ENCODE results near the gene TIGD1. TPM values are rescaled to one million over a fixed set of nuclear protein-coding genes. Genes with fewer than 3 reads are reported as not detected.

The TIGD1 gene
- total RNA-seq, 2 donors from 2014 or later, result 3.0 to 4.4 TPM

DNA sequence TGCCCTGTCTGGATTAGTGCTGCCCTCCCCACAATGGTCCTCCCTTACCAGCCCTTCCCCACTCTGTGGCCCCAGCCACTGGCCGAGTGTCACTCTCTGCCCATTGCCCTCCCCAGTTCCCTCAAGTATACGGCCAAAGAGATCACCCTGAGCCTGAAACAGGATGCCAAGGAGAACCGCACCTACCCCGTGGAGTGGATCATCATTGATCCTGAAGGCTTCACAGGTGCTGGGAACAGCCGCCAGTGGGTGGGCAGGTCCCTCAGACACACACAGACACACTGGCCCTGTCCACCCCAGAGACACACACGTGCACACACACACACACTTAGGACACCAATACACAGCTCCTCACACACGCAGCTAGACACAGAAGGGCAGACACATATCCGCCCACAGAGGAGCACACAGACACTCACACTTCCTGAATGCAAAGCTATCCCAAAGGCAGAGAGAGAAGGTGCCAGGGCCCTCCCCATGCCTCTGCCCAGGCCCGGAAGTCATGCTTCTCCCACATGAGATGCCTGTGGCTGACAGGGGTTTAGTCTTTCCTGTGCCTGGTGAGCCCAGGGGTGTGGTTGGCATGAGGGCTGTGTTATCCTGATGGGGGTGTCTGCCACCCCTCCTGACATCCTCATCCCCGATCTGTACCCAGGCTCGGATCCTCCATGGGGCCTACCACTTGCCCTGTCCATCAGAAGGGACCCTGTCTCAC is 21.5 kb downstream of the TIGD1 start:
- peaks cover 3% of the 10 kb centered on the region for H3K4me1 ChIP-seq
- intact Hi-C loops (cut with DNase I), result no loop called here
- H3K27ac ChIP-seq, result no peak overlapping the region
- H3K9me3 ChIP-seq, result no peaks in the 10 kb centered on the region
- TF ChIP-seq, protein P1, sequence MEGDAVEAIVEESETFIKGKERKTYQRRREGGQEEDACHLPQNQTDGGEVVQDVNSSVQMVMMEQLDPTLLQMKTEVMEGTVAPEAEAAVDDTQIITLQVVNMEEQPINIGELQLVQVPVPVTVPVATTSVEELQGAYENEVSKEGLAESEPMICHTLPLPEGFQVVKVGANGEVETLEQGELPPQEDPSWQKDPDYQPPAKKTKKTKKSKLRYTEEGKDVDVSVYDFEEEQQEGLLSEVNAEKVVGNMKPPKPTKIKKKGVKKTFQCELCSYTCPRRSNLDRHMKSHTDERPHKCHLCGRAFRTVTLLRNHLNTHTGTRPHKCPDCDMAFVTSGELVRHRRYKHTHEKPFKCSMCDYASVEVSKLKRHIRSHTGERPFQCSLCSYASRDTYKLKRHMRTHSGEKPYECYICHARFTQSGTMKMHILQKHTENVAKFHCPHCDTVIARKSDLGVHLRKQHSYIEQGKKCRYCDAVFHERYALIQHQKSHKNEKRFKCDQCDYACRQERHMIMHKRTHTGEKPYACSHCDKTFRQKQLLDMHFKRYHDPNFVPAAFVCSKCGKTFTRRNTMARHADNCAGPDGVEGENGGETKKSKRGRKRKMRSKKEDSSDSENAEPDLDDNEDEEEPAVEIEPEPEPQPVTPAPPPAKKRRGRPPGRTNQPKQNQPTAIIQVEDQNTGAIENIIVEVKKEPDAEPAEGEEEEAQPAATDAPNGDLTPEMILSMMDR (IDR thresholded peaks at IDR 0.05), result no peak
- no peaks in the 10 kb centered on the region for H3K36me3 ChIP-seq
- no peak overlapping the region for H3K4me3 ChIP-seq
- peaks cover 14% of the 10 kb centered on the region for H3K27me3 ChIP-seq
- H3K9ac ChIP-seq (ENCODE audit: low read depth in 2 of 2, low read length in 2 of 2), result no peak overlapping the region
- DNase-seq, result no peak

DNA sequence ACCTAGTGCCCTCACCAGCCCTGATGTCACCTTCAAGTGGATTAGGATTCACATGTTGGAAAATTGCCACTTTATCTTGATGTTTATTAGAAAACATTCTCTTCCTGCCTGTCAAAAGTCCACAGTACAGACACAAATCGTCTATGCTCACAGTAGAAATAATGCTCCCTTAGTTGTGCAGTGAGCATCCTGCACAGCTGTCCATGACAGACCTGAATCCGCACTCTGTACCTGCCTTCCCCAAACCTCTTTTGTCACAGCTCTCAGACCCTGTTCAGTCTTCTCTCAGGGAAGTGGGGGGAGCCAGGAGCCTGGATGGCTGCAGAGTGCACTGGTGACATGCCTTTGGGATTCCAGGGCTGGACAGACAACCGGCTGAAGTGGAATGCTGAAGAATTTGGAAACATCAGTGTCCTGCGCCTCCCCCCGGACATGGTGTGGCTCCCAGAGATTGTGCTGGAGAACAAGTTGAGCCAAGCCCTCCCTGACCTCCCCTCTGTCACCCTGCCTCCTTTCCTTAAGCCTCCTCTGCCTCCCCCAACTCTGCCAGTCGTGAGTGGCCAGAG is 22.4 kb downstream of the TIGD1 start:
- TF ChIP-seq, protein P1 (IDR thresholded peaks at IDR 0.05), result no peak
- H3K27ac ChIP-seq, result no peak overlapping the region
- no peak overlapping the region for H3K4me3 ChIP-seq
- H3K4me1 ChIP-seq, result peaks cover 3% of the 10 kb centered on the region
- intact Hi-C loops (cut with DNase I), result no loop called here
- H3K36me3 ChIP-seq, result no peaks in the 10 kb centered on the region
- no peak overlapping the region for H3K9ac ChIP-seq (ENCODE audit: low read depth in 2 of 2, low read length in 2 of 2)
- H3K9me3 ChIP-seq, result no peaks in the 10 kb centered on the region
- H3K27me3 ChIP-seq, result peaks cover 23% of the 10 kb centered on the region
- no peak for DNase-seq

DNA sequence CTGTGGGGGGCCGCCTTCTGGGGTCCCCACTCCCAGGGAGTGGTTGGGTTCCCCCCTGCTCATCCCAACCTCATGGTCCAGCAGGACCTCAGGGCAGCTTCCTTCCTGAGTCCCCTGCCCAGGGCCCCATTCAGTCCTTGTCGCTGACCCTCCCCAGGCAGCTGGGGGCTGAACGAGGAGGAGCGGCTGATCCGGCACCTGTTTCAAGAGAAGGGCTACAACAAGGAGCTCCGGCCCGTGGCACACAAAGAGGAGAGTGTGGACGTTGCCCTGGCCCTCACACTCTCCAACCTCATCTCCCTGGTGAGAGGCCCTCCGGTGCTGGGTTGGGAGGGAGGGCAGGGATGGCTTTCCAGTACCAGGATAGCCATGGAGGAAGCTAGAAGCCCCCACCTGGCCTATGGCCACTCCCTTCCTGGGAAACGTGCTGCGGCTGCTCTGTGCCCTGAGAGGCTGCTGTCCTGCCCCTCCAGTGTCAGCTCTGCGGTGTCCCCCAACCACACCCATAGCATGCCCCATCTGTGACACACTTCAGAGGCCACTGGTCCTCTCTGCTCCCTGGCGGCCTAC is 23.9 kb downstream of the TIGD1 start:
- no peak for DNase-seq
- Histone ChIP-seq H3K9ac (ENCODE audit: low read depth in 2 of 2, low read length in 2 of 2) (no peak overlapping the region), H3K4me3 (no peak overlapping the region), H3K36me3 (no peaks in the 10 kb centered on the region), H3K4me1 (peaks cover 3% of the 10 kb centered on the region), H3K27ac (no peak overlapping the region), H3K9me3 (no peaks in the 10 kb centered on the region), H3K27me3 (peaks cover 38% of the 10 kb centered on the region)
- TF ChIP-seq, protein P1 (IDR thresholded peaks at IDR 0.05), result no peak
- intact Hi-C loops (cut with DNase I), result no loop called here

DNA sequence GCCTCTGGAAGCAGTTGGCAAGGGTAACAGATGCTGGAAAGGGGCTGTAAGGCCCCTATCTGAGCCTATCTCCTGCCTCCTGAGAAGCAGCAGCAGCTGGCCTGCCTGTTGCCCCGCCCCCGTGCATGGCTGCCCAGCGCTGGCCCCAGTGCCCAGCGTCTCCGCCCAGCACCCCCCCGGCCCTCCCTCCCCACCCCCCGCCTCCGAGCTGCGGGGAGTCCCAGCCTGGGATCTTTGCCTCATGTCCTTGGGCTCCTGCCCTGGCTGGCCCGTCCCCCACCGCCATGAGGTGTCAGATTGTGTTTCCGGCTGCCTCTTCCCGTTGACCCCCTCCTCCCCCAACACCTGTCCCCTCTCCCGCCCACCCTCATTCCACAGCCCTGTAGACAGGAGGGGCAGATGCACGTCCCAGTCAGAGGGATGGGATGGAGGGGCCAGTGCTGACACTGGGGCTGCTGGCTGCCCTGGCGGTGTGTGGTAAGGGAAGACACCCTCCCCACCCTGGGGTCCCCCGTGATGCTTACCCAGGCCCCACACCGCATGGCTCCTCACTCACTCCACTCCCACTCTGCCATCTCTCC is 24.5 kb downstream of the TIGD1 start, which contains the start of gene CHRND:
Gene CHRND, plus strand, starts transcription at position 370 of the 581 bp plus-strand sequence. Its CDS starts 56 bp downstream, at position 426.
- Histone ChIP-seq H3K36me3 (no peaks in the 10 kb centered on the region), H3K9me3 (no peaks in the 10 kb centered on the region), H3K27ac (no peak within 1 kb of the TSS), H3K4me3 (no peak within 1 kb of the TSS), H3K27me3 (peaks cover 40% of the 10 kb centered on the region), H3K4me1 (peaks cover 3% of the 10 kb centered on the region), H3K9ac (ENCODE audit: low read depth in 2 of 2, low read length in 2 of 2) (no peak within 1 kb of the TSS)
- intact Hi-C loops (cut with DNase I), result no loop called here
- TF ChIP-seq, protein P1 (IDR thresholded peaks at IDR 0.05), result no peak
- no peak for DNase-seq

DNA sequence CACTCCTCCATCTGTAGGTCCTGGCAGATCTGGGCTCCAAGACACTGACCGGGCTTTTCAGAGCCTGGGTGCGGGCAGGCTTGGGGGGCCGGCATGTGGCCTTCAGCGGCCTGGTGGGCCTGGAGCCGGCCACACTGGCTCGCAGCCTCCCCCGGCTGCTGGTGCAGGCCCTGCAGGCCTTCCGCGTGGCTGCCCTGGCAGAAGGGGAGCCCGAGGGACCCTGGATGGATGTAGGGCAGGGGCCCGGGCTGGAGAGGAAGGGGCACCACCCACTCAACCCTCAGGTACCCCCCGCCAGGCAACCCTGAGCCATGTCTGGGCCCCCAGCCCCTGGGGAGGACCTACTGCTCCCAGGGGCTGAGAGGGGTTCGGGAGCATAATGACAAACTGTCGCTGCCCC is 25.2 kb downstream of the TIGD1 start:
- TF ChIP-seq, protein P1 (IDR thresholded peaks at IDR 0.05), result no peak
- intact Hi-C loops (cut with DNase I), result no loop called here
- Histone ChIP-seq H3K4me3 (no peak overlapping the region), H3K27ac (no peak overlapping the region), H3K36me3 (no peaks in the 10 kb centered on the region), H3K27me3 (peaks cover 40% of the 10 kb centered on the region), H3K4me1 (peaks cover 3% of the 10 kb centered on the region), H3K9ac (ENCODE audit: low read depth in 2 of 2, low read length in 2 of 2) (no peak overlapping the region), H3K9me3 (no peaks in the 10 kb centered on the region)
- no peak for DNase-seq

All from colonic mucosa (tissue), 4 donors.